Ureter (tissue), 1 donor: ENCODE data around the gene OTULINL. TPM values are rescaled to one million over a fixed set of nuclear protein-coding genes. Genes with fewer than 3 reads are reported as not detected.

Experiments used
- DNase-seq: peaks from one replicate; pipeline ENCODE4 v3.0.0-alpha.2; 2020; ENCODE audit warnings: low spot score
- total RNA-seq: library from RNA; stranded (reverse); gene quantifications from one replicate; pipeline ENCODE4 v1.2.4, GENCODE V29; 2023
- donor health status: DM: yes; HTN: yes; CAD: no.

OTULINL gene
- total RNA-seq, 1 donor from 2014 or later = 18.9 TPM

DNA sequence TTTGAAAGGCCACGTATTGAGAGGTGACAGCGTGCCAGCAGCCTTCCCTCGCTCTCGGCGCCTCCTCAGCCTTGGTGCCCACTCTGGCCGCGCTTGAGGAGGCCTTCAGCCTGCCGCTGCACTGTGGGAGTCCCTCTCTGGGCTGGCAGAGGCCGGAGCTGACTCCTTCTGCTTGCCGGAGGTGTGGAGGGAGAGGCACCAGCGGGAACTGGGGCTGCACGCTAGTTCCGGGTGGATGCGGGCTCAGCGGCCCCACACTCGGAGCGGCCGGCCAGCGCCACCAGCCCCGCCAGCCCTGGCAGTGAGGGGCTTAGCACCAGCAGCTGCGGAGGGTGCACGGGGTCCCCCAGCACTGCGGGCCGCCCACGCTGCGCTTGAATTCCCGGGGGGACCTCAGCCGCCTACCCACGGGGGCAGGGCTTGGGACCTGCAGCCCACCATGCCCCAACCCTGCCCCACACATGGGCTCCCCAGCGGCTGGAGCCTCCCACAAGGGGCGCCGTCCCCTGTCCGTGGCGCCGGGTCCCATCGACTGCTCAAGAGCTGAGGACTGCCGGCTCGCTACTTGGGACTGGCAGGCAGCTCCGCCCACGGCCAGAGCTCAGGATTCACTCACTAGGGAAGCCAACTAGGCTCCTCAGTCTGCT, 4.4 kb upstream of the OTULINL start:
- DNase-seq = no peak

DNA sequence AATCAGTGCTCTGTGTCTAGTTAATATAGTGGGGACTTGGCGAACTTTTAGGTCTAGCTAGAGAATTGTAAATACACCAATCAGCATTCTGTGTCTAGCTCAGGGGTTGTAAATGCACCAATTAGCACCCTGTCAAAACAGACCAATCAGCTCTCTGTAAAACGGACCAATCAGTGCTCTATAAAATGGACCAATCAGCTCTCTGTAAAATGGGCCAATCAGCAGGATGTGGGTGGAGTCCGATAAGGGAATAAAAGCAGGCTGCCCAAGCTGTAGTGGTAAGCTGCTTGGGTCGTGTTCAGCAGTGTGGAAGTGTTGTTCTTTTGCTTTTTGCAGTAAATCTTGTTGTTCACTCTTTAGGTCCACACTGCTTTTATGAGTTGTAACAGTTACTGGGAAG, 3.6 kb upstream of the OTULINL start:
- DNase-seq = no peak

DNA sequence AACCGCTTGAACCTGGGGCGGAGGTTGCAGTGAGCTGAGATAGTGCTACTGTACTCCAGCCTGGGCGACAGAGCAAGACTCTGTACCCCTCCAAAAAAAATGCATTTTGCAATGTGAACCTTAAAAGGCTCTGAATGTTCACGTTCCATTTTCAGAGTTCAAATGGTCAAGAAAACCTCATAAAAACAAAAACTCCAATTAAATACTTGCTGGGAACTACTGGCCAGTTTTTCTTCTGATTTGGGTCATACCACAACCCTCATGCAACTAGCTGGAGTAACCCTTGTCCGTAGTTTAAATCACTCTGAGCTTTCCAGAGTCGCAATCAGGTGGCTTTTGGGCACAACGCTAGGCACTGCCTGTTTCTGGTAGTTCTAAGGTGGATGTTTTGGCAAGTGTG, 2.3 kb upstream of the OTULINL start:
- DNase-seq = no peak

DNA sequence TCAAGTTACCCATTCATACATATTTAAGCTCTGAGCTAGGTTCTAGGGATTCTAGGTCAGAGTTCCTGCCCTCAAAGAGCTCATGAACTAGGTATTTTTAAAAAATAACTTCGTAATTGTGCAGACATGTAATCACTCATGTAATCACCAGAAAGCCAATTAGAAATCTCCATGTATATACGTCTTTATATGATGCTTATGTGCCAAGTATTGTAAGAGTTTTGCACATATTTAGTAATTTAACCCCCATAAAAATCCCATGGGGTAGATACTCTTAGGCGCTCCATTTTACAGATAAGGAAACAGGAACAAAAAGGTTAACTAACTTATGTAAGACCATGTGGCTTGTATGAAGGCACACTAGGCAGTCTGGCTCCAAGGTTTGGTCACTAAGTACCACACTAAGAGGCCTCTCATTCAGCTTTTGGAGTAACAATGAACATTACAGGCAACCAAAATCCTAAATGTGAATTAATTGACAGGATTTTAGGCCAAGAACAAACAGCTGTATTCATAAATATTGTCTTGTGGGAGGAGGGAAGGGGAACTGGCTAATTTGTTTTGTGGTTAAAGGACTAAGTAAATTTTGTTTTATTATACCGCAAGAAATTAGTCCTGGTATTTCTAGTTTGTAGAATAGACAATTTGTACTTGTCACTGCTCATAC, 1.7 kb upstream of the OTULINL start:
- DNase-seq = no peak

DNA sequence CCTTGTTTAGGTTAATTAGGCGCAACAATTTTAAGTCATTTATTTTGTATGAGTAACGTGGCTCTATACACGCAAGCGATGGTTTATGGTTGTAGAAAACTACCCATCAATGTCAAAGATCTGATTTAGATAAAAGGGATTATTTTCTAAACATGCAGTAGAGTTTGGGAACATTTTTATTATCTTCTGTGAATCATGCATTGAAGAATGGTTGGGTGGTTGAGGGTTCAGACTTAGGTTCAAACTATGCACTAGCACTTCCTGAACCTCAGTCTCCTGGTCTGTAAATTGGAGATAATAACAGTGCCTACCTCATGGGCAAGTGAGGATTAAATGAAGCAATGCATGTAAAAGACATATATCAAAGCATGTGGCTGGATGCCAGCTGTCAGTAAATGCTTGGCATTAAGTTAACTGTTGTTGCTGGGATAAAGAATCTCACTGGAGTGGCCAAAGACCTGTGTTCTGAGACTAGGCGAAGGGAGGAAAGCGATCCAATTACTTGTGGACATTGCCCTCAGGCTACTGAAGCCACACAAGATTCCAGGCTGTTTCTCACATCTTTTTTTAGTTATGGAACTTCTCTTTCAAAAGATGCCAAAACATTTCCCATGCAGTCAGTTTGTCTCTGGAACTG, 1.1 kb upstream of the OTULINL start:
- DNase-seq = no peak

DNA sequence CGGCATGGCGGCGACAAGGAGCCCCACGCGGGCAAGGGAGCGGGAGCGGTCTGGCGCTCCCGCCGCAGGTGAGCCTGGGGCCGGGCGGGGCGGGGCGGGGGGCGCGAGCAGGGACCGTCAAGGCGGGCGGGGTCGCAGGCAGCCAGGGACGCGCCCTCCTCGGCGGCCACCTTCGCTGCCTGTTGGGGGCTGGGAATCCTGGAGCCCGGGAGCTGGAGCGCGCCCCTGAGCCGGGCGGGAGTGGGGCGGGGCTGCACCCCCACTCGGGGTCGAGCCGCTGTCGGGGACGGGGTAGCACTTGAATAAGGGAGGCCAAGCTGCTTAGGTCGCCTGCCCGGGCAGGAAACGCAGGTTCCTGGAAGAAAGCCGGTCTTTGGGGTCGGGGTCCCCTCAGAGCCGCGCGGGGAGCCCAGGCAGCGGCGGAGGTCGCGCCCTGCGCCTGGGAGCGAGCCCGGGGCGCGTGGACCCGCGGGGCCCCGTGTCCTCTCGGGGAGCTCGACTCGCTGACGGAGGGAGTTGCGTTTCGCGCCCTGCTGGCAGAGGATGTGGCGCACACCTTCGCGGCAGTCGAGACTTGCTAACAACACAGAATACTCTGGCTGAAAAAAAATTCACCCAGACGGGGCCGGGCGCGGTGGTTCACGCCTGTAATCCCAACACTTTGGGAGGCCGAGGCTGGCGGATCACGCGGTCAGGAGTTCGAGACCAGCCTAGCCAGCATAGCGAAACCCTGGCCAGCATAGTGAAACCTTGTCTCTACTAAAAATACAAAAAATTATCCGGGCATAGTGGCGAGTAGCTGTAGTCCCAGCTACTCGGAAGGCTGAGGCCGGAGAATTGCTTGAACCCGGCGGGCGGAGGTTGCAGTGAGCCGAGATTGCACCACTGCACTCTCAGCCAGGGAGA, 552 bp downstream of the OTULINL start:
- DNase-seq = peak; percentile 69

DNA sequence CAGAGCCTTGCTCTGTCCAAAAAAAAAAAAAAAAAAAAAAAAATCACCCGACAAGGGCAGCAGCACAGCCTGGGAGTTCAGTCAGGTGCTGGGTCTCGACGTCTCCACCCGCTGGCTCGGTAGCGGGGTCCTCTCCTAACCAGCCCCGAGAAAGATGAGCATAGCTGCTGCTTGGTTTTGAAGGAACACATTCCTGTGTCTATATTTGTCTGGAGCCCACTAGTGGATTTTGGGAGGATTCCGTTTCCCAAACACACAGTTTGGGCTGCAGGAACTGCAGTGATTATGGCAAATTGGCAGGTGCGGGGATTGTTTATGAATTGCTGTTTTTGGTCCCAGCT, 1.2 kb downstream of the OTULINL start:
- no peak for DNase-seq

DNA sequence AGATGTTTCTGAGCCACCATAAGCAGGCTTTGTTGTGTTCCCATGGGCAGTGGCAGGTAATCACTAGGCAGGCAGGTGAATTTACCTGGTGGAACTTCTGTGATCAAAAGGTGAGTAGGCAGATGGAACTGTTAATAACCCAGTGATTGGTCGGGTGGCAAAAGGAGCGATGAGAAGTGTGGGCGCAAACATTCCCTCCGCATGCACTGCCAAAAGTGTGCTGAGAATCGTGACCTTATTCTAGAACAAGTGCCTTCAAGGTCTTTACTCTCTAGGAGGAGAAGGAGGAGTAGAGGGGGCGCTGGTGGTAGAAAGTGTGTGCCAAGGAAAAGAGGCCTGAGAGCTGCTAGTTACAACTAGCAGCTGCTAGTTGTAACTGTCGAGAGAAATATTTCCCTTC, 3.3 kb downstream of the OTULINL start:
- no peak for DNase-seq

DNA sequence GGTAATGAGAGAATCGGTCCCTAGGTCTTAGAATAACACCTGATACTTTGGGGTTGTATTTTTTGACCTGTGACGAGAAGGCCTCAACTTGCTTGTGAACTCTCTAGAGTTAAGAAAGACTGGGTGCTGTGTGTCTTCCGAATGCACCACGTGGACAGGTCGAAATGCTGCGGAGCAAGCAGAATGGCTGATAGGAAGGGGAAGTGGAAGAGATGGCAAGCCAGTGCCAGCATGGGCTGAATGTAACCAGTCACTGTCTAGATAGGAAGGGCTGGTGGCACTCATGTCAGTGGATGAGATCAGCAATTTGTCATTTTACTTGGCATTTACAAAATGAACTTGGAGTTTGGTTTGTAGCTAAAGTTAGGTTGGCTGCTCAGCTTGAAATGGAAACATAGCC, 5.6 kb downstream of the OTULINL start:
- no peak for DNase-seq

DNA sequence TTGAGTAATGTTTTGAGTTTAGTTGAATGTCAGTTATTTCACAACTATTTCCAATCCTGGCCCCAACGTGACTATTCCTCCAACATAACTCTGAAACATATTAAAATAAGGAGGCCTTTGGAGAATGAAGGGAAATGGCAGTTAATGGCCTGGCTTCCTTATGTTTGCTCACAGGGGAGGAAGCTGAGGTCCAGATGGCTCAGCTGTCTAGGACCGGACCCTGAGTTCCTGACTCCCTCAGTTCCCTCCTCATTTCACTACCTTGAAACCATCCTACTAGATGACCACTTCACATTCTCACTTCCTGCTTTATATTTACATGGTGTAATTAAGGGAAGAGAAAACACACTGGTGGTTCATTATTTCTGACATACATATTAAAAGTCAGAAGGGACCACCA, 6.6 kb downstream of the OTULINL start:
- DNase-seq = no peak

DNA sequence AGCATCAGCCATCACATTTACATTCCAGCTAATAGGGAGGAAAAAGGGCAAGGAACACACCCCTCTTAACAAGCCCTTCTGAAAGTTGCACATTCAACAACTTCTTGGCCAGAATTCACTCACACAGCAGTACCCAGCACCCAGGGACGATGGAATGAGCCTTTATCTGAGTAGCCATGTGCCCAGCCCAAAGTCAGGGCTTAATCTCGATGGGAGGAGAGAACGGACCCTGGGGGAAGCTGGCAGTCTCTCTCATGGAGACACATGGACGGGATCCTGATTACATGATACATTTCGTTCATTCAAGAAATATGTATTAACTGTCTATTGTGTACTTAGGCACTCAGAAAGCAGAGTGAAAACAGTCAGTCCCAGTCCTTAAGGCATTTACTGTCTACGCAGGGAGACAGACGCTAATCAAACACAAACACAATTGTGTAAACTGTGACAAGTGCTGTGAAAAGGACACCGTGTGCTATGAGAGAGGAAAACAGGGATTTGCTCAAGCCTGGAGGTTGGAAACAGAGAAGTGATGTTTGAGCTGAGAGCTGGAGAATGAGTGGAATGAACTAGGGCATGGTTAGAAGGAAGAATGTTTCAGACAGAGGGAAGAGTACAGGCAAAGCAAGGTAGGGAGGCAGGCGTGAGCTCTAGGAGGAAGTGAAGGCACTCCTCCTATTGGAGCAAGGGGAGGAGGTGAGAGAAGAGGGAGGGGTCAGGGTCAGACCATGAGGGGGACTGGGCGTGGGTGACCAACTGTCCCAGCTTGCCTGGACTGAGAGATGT, 7.4 kb downstream of the OTULINL start:
- DNase-seq = no peak

DNA sequence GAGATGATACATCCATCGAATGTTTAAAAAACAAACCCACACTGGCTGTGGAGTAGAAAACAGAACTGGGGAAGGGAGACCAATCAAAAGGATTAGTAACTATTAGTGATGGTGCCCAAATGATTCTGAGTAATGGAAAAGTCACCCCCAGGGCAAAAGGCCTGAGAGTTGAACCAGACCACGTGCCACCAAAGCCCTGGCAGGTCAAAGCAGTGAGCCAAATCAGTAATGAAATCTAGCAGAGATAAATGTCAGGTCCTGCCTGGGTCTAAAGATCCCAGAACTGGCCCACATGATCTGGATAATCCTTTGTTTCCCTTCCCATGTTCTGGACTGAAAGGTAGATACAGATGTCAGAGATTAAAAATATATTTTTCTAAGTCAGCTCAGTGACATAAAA, 9.4 kb downstream of the OTULINL start:
- no peak for DNase-seq

DNA sequence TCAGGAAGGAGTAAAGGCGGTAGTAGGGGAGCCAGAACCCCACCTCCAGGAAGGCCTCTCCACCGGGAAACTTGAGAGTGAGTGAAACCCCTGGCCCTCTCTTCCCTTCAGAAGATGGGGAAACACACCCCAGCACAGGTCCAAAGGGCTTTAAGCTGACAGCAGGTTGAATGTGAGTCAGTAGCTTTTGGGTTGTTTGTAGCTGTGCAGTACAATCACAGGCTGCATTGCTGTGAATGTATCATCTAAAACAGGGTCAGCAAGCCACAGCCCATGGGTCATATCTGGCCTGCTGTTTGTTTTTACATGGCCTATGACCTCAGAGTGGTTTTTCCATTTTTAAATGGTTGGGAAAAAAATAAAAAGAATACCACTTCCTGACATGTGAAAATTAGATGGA, 10.0 kb downstream of the OTULINL start:
- no peak for DNase-seq

DNA sequence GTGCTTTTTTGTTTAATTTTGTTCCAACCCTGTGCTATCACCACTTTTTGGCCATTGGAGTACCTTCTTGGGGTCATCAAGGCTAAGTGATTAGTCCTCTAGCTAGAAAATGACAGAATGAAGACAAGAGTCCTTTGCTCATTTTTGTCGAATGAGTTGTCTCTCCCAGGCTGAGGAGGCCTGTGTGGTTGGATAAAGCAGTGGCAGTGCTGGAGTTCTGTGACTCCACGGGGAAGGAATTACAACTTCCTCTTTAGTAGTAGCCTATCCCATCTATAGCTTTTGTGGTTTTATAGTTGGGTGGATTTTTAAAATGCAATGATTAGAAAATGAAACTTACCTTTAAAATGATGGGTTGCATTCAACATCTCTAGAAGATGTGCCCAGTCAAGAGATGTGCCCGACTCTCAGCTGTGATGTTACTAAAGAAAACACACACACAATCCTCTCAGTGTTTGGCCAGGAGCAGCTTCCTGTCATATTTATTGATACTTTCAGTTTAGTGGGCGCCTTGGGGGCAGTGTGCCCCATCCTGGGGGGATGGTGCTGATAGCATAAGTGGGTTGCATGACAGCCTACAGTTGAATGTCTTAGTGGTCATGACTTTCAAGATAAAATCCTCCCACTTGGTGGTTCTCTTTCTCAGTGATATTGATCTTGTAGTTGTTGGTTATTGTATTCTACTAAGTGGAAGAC, 11.9 kb downstream of the OTULINL start:
- DNase-seq = no peak

DNA sequence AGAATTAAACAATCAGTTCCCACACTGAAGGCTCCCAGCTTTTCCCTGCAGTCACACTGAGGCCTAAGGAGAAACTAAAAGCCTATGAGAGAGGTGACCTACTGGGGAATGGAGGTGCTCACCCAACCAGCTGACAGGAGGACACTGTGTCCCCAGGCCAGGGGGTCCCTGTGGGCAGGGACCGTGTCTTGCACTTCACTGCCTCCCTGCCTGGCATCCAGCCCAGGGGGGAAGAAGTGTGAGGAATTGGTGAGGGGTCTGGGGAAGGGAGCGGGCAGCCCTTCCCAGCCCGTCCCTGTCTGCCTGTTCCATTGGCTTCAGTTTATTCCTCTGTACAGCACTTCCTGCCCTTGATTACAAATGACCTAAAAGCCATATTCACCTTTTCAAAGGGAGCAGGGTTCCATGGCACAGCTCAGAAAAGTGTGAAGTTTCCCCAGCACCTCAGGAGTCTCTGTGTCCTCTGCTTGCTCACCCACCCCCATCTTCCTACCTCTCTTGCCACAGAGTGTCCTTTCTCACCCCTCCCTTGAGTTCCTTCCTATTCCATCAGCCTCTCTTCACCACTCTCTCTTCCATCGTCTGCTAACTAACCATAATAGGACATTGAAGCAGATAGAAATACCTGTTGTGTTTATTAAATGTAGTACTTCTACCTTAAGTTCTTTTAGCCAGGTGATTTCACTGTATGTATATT, 12.9 kb downstream of the OTULINL start:
- no peak for DNase-seq

DNA sequence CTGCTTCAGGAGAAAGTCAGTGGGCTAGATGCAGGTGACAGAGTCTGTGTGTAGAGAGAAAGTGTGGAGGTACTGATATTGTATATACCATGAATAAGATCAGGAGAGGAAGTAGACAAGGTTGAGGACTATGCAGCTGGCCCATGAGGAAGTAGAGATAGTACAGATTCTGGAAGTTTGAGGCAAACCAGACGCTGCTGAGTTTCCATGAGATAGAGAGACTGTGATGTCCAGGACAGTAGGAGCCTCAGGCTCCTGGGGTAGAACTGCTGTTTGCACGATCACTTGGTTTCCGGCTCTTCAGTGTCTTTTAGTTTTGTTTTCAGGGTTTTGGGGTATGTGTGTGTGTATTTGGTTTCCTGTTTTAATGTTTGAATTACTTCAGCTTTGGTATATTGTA, 13.6 kb downstream of the OTULINL start:
- no peak for DNase-seq

DNA sequence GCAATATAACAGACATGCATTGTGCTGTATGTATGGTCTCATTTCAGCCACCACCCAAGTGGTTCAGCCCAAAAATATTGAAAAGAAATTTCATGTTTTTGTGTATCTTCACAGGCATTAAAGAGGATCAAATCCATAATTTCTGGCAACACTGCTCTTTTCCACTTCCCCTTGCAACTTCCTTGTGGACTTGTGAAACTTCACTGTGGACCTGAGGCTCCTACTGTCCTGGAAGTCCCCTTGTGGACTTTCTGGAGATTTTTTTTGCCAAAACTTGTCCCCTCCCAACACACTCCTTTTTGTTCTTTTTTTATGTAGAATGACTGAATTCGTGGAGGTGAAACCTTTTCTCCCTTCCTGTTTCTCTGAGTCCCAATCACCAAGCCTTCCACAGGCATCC, 14.3 kb downstream of the OTULINL start:
- DNase-seq = no peak

DNA sequence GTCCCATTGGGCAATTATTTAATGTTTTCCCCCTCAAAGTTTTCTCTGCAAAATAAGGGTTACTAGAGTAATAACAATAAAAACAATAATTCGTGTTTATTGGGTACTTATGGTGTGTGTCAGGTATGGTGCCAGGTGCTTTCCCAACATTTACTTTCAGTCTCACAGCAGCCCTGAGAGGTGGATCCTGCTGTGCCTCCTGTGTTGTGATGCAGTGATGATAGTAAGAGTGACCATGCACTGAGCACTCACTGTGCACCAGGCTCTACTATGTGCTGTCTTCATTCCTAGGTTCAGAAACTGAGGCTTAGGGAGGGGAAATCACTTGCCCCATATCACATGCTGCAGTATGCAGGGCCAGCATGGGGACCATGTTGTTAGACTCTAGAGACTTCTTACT, 15.5 kb downstream of the OTULINL start:
- no peak for DNase-seq

DNA sequence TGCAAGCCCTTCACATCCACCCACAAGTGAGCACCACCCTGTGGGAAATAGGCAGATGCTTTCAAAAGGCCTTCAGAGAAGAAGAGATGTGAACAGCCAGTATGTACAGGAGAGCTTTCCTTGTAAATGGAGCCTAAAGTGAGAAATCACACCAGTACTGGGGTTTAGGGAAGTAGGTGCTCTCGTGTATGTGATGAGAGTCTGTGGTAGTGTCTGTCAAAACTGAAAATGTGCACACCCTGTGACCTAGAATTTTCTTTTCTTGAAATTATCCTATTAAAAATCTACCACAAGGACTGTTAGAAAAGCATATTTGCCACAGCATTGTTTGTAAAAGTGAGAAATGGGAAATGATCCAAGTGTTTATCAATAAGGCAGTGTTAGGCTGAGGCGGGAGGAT, 16.6 kb downstream of the OTULINL start:
- no peak for DNase-seq

DNA sequence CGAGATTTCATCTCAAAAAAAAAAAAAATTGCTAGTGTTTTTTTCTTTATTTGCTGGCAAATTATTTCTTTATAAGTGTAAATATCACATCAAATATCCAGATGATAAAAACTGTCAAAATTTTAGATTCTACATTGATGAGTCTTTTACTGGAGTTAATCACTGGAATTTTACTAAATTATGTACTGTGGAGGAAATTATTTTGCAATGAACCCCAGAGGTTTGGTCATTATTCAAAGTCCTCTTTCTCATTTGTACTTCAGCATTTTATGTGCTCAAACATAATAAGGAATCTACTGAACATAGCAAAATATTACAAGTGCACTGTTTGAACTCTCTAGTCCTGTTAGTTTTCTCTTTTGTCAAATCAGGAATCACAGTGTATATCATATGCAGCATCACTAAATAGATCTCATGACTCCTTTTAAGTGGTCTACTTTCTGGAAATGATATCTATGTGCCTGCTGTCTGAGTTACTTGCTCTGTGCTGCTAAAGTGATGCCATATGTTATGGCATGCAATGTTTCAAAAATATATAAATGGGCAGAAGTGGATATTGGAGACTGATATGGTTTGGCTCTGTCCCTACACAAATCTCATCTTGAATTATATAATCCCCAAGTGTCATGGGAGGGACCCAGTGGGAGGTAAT, 18.0 kb downstream of the OTULINL start:
- no peak for DNase-seq
